HG03045 (cell line): ENCODE results near the gene TRAFD1.

ENCODE experiments used
- ATAC-seq: cut with Tn5 transposase; IDR thresholded peaks from one replicate; pipeline ENCODE4 v1.9.1; 2021; ENCODE audit warnings: mild to moderate bottlenecking, moderate library complexity; ENCODE audit not compliant: unreplicated experiment

The TRAFD1 gene

DNA sequence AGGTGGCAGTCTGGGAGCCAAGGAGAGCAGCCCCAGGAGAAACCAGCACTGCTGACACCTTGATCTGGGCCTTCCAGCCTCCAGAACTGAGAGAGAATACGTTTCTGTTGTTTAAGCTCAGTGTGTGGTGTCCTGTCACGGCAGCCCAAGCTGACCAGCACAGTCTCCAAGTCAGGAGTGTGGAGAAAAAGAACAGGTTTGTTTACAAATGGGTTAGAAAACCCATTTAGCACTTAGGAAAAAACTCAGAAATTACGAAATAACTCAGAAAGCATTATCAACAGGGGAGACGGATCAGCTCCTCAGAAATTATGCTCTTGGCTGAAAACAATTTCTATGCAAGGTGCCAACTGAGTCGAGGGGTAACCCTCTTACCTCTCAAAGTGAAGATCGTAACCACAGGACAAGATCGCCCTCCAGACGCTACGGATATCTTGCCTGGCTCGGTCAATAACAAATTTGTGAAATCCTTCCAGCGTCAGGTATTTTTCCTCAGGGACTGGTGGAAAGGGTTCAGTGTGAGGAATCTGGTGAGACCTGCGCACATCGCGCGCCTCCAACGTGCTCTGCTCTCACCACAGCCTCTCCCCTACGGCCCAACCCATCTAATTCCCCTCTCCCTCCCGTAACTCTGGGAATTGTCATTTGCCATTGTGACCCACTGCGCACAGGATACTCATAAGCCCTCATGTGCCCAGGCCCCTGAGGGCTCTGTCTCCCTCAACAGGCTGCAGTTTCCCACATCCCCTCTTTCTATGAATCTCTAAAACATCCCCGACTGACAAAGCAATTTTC is 50.2 kb downstream of the TRAFD1 start:
- ATAC-seq: no peak

DNA sequence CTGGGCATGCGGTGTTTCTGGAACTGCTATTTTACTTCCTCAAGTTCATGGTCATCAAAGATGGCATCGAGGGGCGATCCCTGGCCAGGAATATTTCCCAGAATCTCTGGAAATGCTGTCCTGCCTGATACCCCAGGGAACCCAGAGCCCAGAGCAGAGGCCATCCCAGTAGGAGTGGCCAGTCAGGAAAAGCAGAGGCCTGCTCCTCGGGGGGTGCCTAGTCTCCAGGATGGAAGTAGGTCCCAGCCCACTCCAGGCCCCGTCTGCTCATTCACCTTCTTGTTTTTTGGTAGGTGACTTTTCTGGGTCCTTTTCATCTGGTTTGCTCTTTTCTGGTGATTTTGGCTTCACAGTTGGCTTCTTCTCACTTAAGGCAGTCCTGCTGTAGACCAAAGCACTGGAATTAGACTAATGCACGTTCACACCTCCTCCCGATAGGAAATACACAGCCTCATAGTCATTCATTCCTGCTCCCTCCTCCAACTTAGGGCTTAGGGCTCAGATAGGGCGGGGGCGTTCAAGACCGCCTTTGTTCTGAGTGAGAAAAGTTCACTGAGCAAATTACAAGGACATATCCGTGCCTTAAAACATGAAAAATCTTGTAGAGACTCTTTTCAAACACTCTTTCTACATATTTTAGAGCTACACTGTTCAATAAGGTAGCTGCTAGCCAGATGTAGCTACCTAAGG is 51.1 kb downstream of the TRAFD1 start:
- ATAC-seq: no peak

DNA sequence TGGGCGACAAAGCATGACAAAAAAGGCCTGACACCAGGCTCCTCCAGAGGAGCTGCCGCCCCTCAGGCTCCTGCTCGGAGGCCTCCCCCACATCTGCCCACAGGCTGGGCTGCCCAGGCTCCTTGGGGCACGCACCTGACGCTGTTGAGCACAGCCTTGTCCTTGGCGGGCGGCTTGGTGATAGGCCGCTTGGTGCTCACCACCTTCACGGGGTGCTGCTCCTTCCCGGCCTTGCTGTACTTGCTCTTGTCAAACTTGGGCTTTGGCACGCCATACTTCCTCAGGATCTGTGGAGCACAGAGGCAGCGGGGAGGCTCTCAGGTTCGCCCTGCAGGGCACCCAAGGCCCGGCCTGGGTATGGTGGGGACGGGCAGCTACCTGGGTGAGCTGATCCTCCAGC is 53.4 kb downstream of the TRAFD1 start:
- no peak for ATAC-seq

DNA sequence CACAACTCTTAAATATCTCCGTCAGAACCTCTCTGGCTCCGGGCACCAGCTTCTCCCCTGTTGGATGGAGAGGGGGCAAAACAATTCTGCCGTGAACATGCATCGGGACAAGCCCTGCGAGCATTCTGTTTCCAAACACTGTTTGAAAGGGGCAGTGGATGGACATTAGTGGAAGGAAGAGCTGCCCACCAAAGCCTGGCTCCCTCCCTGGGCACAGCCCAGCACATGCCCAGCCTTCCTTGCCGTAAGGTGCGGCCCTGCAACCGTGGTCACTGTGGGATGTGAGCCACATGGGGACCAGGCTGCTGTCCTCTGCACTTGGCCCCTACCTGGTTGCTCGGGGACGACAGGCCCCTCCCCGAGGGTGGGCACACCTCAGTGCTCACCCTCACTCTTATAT is 54.0 kb downstream of the TRAFD1 start:
- no peak for ATAC-seq

GRCh38 chr12:112179916-112180315 is 54.6 kb downstream of the TRAFD1 start:
- ATAC-seq: no peak

DNA sequence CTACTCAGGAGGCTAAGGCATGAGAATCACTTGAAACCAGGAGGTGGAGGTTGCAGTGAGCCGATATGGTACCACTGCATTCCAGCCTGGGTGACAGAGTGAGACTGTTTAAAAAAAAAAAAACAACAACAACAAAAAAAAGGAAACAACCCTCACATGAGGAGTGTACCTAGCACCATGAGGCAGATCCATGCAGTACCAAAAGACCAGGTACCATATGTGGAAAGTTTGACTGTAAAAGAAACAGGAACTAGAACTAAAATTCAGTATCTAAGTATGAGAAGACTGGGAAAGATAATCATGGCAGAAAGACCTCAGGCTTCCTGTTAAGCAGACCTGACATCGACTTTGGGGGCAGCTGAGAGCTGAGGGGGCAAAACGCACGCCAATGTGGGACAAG is 55.1 kb downstream of the TRAFD1 start:
- ATAC-seq: no peak

GRCh38 chr12:112182499-112182898 is 57.1 kb downstream of the TRAFD1 start:
- ATAC-seq: no peak

DNA sequence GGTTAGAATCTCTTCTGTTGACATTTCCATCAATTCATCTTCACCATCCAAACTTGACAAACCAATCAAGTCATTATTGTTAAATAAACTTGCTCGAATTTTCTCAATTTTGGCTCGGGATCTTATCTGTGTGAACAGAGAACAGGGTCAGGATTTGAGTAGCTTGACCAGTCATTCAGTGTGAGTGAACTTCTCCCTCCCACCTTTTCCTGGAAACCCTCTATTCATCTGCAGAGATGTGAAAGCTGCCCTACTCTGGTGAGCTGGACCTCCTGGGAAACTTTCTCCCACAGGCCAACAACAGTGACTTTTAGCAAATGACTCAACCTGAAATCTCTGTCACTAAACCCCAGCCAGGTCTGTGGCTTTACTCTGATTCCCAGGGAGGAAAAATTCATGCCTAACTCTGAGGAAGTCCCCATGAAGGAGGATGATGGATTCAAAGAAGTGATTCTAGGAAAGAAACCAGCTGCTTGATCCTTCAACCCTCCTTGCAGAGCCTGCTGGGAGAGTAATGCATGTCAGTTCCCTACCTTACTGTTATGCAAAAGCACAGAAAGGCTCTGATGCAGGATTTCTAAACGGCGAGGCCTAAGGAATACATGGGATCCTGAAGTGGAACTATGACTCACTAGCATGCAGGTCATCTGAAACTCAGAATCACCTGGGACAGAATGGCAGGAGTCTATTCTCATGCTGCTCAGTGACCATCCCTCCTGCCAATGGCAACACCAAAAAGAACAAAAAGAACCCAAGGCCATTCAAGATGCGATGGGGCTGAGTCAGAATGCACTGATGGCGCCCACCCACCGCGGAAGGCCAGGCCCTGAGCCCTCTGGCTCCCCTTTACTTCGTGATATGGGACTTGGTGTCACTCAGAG is 58.0 kb downstream of the TRAFD1 start:
- no peak for ATAC-seq

- ATAC-seq: no peak
Observed at GRCh38 chr12:112184056-112184887, 58.9 kb downstream of the TRAFD1 start.

DNA sequence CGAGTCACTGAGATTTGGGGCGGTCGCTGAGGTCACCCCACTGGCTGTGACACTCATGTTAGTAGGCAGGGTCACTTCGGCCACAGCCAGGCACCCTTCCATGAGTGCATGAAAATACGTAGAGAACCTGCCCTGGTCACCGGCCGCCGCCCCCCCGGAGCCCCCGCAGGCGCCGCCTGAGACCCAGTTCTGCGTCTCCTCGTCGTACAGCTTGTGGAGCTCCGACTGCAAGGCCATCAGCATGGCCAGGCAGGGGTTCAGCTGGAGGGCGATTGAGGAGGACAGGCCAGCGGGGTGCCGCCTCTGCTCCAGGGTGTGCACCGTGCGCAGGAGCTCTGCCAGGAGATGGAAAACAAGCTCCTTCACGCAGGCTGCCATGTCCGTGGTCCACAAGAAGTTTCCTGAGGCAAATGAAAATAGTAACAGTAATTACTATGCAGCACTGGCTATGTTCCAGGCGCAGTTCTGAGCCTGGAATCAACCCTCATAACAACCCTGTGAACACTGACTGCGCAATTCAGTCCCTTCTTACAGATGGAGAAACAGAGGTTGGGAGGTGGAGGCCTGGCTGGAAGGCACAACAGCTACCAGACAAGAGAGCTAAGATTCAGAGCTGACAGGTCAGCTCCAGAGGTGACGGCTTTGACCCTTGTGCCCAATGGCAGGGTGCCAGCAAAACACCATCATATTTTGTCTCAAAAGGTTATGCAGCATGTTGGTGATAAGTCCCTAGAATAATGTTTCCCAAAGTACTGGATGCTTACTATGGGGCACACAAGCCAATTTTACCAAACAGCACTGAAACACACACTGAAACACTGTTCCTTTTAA is 59.9 kb downstream of the TRAFD1 start:
- no peak for ATAC-seq

GRCh38 chr12:112188130-112188830 is 62.9 kb downstream of the TRAFD1 start:
- ATAC-seq: no peak

- ATAC-seq: no peak
Observed at GRCh38 chr12:112190231-112191025, 65.1 kb downstream of the TRAFD1 start.

GRCh38 chr12:112191201-112191600 is 65.8 kb downstream of the TRAFD1 start:
- no peak for ATAC-seq

- ATAC-seq: no peak
Observed at GRCh38 chr12:112191840-112192321, 66.5 kb downstream of the TRAFD1 start.

DNA sequence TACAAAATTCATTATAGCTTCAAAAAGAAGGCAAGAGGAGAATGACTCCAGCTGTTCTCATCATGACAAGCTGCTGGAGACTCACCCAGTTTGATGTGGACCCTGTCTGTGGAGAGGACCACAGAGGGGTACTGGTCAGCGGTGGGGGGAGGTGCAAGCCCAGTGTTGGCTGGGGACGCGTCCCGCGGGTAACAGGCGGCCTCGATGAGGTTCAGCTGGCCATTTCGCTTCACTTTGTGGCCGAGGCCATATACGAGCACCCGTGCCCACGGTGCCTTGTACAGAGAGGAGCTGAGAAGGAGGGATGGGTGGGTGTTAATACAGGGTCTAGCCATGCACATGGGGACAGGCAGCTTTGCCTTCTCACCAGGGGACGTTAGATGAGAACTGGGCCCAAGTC is 67.1 kb downstream of the TRAFD1 start:
- no peak for ATAC-seq

- ATAC-seq: no peak
Observed at GRCh38 chr12:112194601-112195247, 69.4 kb downstream of the TRAFD1 start.

- ATAC-seq: no peak
Observed at GRCh38 chr12:112196196-112196875, 71.0 kb downstream of the TRAFD1 start.
